Measurements from ENCODE around the gene PTPN23.

GRCh38 chr3:47414666-47415587 lies 34.1 kb downstream of the PTPN23 start:
- TF ChIP-seq POLR2A (IDR thresholded peaks at IDR 0.05) (no peak), CTCF (IDR thresholded peaks at IDR 0.05) (no peak)
